GM12878 (cell line): ENCODE data around the gene TRIP4. TPM values are rescaled to one million over a fixed set of nuclear protein-coding genes. Genes with fewer than 3 reads are reported as not detected.

Experiments used
- ATAC-seq: fragments of 200-7000 bp; cut with Tn5 transposase; 3 replicates; pipeline ENCODE4 v1.9.1; 2020; ENCODE audit warnings: mild to moderate bottlenecking, moderate library complexity
- BruUV-seq: library from RNA; stranded (reverse); fragments of 400-500 nt; replicated peaks from 2 replicates; lab custom pipeline; 2021; lab: Mats Ljungman, UMichigan
- CTCF ChIA-PET: fragments of 300-600 bp; sonication (Branson Sonifier 250); formaldehyde crosslinking; extraction: SDS; loops from one replicate; lab custom pipeline; 2021; ENCODE audit warnings: inconsistent platforms; lab: Yijun Ruan, JAX
- POLR2A ChIA-PET: fragments of 350-600 bp; formaldehyde crosslinking; extraction: SDS; loops from one replicate; lab custom pipeline; 2021; ENCODE audit warnings: inconsistent platforms; lab: Charles Lee
- RAD21 ChIA-PET: fragments of 300-600 bp; sonication (Branson Sonifier 250); formaldehyde crosslinking; loops from one replicate; lab custom pipeline; 2023; ENCODE audit warnings: antibody characterized with exemption; ENCODE audit not compliant: unreplicated experiment; lab: Charles Lee
- SMC1A ChIA-PET: fragments of 300-600 bp; sonication (Branson Sonifier 250); formaldehyde crosslinking; loops from one replicate; lab custom pipeline; 2023; ENCODE audit not compliant: unreplicated experiment, uncharacterized antibody; lab: Charles Lee
- DNase-seq: peaks from one replicate; pipeline ENCODE4 v3.0.0-alpha.2; 2011; ENCODE audit warnings: low read depth, low spot score
- FAIRE-seq: peaks from 3 replicates; lab custom pipeline; 2011; peaks lifted over from hg19 to GRCh38; lab: Jason Lieb, UNC
- H2AFZ ChIP-seq: 2 replicates; pipeline ENCODE4 v1.6.0; 2011; ENCODE audit warnings: low read depth, low read length, control low read depth; ENCODE audit not compliant: control insufficient read depth
- H3K27ac ChIP-seq: 2 replicates; pipeline ENCODE4 v1.5.1; 2011; ENCODE audit warnings: control low read depth; ENCODE audit not compliant: control insufficient read depth, insufficient read depth
- H3K27me3 ChIP-seq, 2 experiments: replicated peaks in 1 of 2; 2 replicates each; pipeline versions ENCODE4 v1.6.0 to v1.6.1; 2011; ENCODE audit warnings: low read length in 1 of 2; ENCODE audit not compliant: control insufficient read depth in 2 of 2, insufficient read depth in 2 of 2
- H3K36me3 ChIP-seq, 2 experiments: 2 replicates each; pipeline ENCODE4 v1.5.1; 2011; ENCODE audit warnings: low read length in 1 of 2; ENCODE audit not compliant: control insufficient read depth in 2 of 2, insufficient read depth in 2 of 2
- H3K4me1 ChIP-seq: 2 replicates; pipeline ENCODE4 v1.6.1; 2011; ENCODE audit warnings: mild to moderate bottlenecking, low read length, moderate library complexity, mixed read lengths; ENCODE audit not compliant: control insufficient read depth, insufficient read depth
- H3K4me2 ChIP-seq: 2 replicates; pipeline ENCODE4 v1.6.0; 2011; ENCODE audit warnings: control low read depth; ENCODE audit not compliant: control insufficient read depth, insufficient read depth
- H3K4me3 ChIP-seq: fragments of 200-600 bp; sonication (generic); 2 replicates; pipeline ENCODE4 v1.5.1; 2016
- H3K79me2 ChIP-seq: 2 replicates; pipeline ENCODE4 v1.6.0; 2011; ENCODE audit warnings: low read length; ENCODE audit not compliant: control insufficient read depth, insufficient read depth
- H3K9ac ChIP-seq: 2 replicates; pipeline ENCODE4 v1.8.0; 2011; ENCODE audit warnings: low read length, control low read depth, mixed read lengths; ENCODE audit not compliant: control insufficient read depth, insufficient read depth
- H3K9me3 ChIP-seq: replicated peaks from 3 replicates; pipeline ENCODE4 v1.5.1; 2011; ENCODE audit warnings: mild to moderate bottlenecking, low read length; ENCODE audit not compliant: control insufficient read depth, insufficient read depth
- H4K20me1 ChIP-seq: 2 replicates; pipeline ENCODE4 v1.6.0; 2011; ENCODE audit not compliant: control insufficient read depth, insufficient read depth
- BRCA1 ChIP-seq: IDR thresholded peaks from 2 replicates; pipeline ENCODE4 v1.6.1; 2011; ENCODE audit warnings: low read depth, low read length, improper control_type of control experiment
- EED ChIP-seq: sonication (generic); IDR thresholded peaks from 2 replicates; pipeline ENCODE4 v1.6.1; 2016; ENCODE audit warnings: antibody characterized with exemption, low read depth
- ESRRA ChIP-seq: IDR thresholded peaks from 2 replicates; pipeline ENCODE4 v1.6.1; 2012; ENCODE audit warnings: mild to moderate bottlenecking, low read length, improper control_type of control experiment
- GABPA ChIP-seq: IDR thresholded peaks from 2 replicates; pipeline ENCODE4 v1.6.1; 2014; ENCODE audit warnings: antibody characterized with exemption, low read depth, mild to moderate bottlenecking, inconsistent platforms
- MEF2A ChIP-seq: IDR thresholded peaks from 2 replicates; pipeline ENCODE4 v1.6.1; 2011; ENCODE audit warnings: low read depth, mild to moderate bottlenecking, low read length, moderate library complexity; ENCODE audit not compliant: insufficient read depth
- PAX5 ChIP-seq: IDR thresholded peaks from 2 replicates; pipeline ENCODE4 v1.6.1; 2011; ENCODE audit warnings: low read depth, low read length, borderline replicate concordance
- POLR2AphosphoS5 ChIP-seq: IDR thresholded peaks from 2 replicates; pipeline ENCODE4 v1.6.1; 2011; ENCODE audit warnings: mild to moderate bottlenecking, low read length, inconsistent platforms
- RUNX3 ChIP-seq: IDR thresholded peaks from 2 replicates; pipeline ENCODE4 v1.6.1; 2012; ENCODE audit warnings: low read length, inconsistent platforms
- SREBF2 ChIP-seq: IDR thresholded peaks from 2 replicates; pipeline ENCODE4 v1.6.1; 2012; ENCODE audit warnings: mild to moderate bottlenecking, low read length
- TCF7 ChIP-seq: IDR thresholded peaks from 2 replicates; pipeline ENCODE4 v1.6.1; 2014; ENCODE audit warnings: antibody characterized with exemption, borderline replicate concordance
- USF2 ChIP-seq: IDR thresholded peaks from 2 replicates; pipeline ENCODE4 v1.6.1; 2011; ENCODE audit warnings: low read depth, low read length, improper control_type of control experiment, borderline replicate concordance
- ZNF384 ChIP-seq: IDR thresholded peaks from 2 replicates; pipeline ENCODE4 v1.6.1; 2012; ENCODE audit warnings: low read depth, mild to moderate bottlenecking, low read length, improper control_type of control experiment, borderline replicate concordance
- ZNF622 ChIP-seq: fragments of 450-650 bp; IDR thresholded peaks from 2 replicates; pipeline ENCODE4 v1.6.1; 2017; ENCODE audit warnings: mild to moderate bottlenecking, inconsistent platforms
- ZSCAN29 ChIP-seq: fragments of 450-650 bp; IDR thresholded peaks from 2 replicates; pipeline ENCODE4 v1.6.1; 2017; ENCODE audit warnings: mild to moderate bottlenecking, moderate library complexity
- ZZZ3 ChIP-seq: IDR thresholded peaks from 2 replicates; pipeline ENCODE4 v1.6.1; 2011; ENCODE audit warnings: low read depth; ENCODE audit not compliant: control insufficient read depth, insufficient read length
- WGBS: methylation state at CpG from one replicate; pipeline ENCODE4 v1.1.6; 2016; ENCODE audit warnings: low lambda C conversion rate; ENCODE audit not compliant: insufficient replicate concordance, insufficient coverage; ENCODE audit errors: missing lambda C conversion rate; 5-methylcytosine and 5-hydroxymethylcytosine counted together
- in situ Hi-C: fragments of 300-500 bp; cut with MboI; formaldehyde crosslinking; loops from 9 replicates; pipeline ENCODE4 v1.14.3; 2018; ENCODE audit warnings: mixed read lengths
- intact Hi-C: fragments of 100-400 bp; cut with micrococcal nuclease; formaldehyde crosslinking; loops from one replicate; pipeline ENCODE4 v1.14.2; 2022; ENCODE audit not compliant: unreplicated experiment
- polyA plus RNA-seq, 11 experiments: library from polyadenylated mRNA; depleted of rRNA in 4 of 11; unstranded in 6 of 11; stranded (reverse) in 5 of 11; fragments of >200 nt; fragmentation: Nextera tagmentation in 4 of 11; fragmentation: Illumina TruSeq in 1 of 11; extraction: Ambion mirVana in 4 of 11; extraction: Trizol in 1 of 11; gene quantifications; 1 replicate in 1 of 11; 2 replicates in 10 of 11; pipeline versions ENCODE4 v1.2.1 to v1.2.3, GENCODE V29; 2011 to 2016; ENCODE audit warnings: inconsistent platforms in 2 of 11, missing spikeins in 2 of 11, low read depth in 1 of 11
- total RNA-seq, 4 experiments: library from RNA; depleted of rRNA in 3 of 4; stranded (reverse); fragments of >200 nt in 3 of 4; fragmentation: Illumina TruSeq in 1 of 4; extraction: Trizol in 1 of 4; gene quantifications; 2 replicates each; pipeline versions ENCODE4 v1.2.1 to v1.2.3, GENCODE V29; 2013 to 2021
- TF ChIP-seq, protein P1 (sequence below): IDR thresholded peaks from 2 replicates; pipeline ENCODE4 v1.6.1; 2011; ENCODE audit warnings: low read depth, mild to moderate bottlenecking, low read length, moderate library complexity, borderline replicate concordance; ENCODE audit errors: extremely low read depth

Gene TRIP4
- total and polyA plus RNA-seq, 10 of the 15 experiments (the other 5 are each of a cell fraction or from before 2014, with no cell fraction given) = 6.4 to 24.5 (median 20.0) TPM

DNA sequence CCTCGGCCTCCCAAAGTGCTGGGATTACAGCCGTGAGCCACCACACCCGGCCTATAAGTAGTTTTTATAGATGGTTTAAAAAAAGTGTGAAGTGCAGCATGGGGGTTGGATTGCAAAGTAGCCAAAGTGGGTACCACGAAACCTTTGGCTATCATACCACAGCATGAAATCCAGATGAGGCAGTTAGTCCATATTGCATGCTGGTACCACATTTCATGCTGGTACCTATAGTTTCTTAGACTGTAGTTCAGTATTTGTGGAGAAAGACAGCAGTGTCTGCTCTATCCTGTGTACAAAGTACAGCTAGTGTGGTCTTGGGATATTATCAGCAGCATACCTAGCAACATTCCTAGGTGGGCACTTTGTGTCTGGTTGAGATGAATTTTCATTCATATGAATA lies 84.5 kb downstream of the TRIP4 start:
- H3K79me2 ChIP-seq = peaks cover 50% of the 10 kb centered on the region
- H3K36me3 ChIP-seq = peaks cover 0 to 21% of the 10 kb centered on the region in 2 experiments; a peak in 2 of 4 replicates
- no peaks in the 10 kb centered on the region for H4K20me1 ChIP-seq
- RAD21 ChIA-PET = interaction anchor here (0.9 kb wide), 1 partner anchor 255 kb away, joined by 3 read pairs; no protein-coding TSS in a partner anchor
- DNase-seq = no peak
- intact Hi-C loops = no loop called here
- H3K9me3 ChIP-seq = no peaks in the 10 kb centered on the region
- TF ChIP-seq GABPA (no peak), ZNF384 (no peak), USF2 (no peak), BRCA1 (no peak), ZSCAN29 (no peak), RUNX3 (no peak), TCF7 (no peak), ESRRA (no peak), POLR2AphosphoS5 (no peak), SREBF2 (no peak), MEF2A (no peak), ZNF622 (no peak), EED (no peak), PAX5 (no peak), ZZZ3 (no peak)
- TF ChIP-seq, protein P1, sequence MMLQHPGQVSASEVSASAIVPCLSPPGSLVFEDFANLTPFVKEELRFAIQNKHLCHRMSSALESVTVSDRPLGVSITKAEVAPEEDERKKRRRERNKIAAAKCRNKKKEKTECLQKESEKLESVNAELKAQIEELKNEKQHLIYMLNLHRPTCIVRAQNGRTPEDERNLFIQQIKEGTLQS = no peak
- FAIRE-seq = no peak
- no peak overlapping the region for H3K9ac ChIP-seq
- SMC1A ChIA-PET = interaction anchor here (1.0 to 1.4 kb wide), 2 partner anchors 19 to 42 kb away, joined by 3 read pairs; no protein-coding TSS in a partner anchor
- WGBS = 97% methylated on average over 4 of the region's 4 CpGs
- no peak overlapping the region for H3K4me2 ChIP-seq
- CTCF ChIA-PET = interaction anchor here (1.1 kb wide), 1 partner anchor 8 kb away, joined by 5 read pairs; no protein-coding TSS in a partner anchor
- H3K4me3 ChIP-seq = no peak overlapping the region
- H3K27ac ChIP-seq = no peak overlapping the region
- POLR2A ChIA-PET = interaction anchor here (1.2 kb wide), 1 partner anchor 31 kb away, joined by 3 read pairs; no protein-coding TSS in a partner anchor
- H2AFZ ChIP-seq = no peak overlapping the region
- no peaks in the 10 kb centered on the region; the same call in 1 of the 2 replicates for H3K4me1 ChIP-seq
- no TSS peak for BruUV-seq
- H3K27me3 ChIP-seq = no peaks in the 10 kb centered on the region
- ATAC-seq = no peak
- in situ Hi-C loops = no loop called here
